Stimulated activated CD4-positive, alpha-beta T cell treated with anti-CD3 and anti-CD28 coated beads, Interleukin-4, amount 100 ng/mL, for 1 hour (primary cell): ENCODE results near the gene MAPT.
"Not testable (repeated sequence)": the region's sequence is repeated elsewhere in the genome, so short reads cannot be mapped to it uniquely, and the experiment has no call there.

Source experiments
- DNase-seq: peaks from one replicate; pipeline ENCODE4 v3.0.0-alpha.2; 2020

Gene MAPT

GRCh38 chr17:45931677-45932076 lies 37.3 kb downstream of the MAPT start:
- no peak for DNase-seq

GRCh38 chr17:45934044-45934979 lies 40.0 kb downstream of the MAPT start:
- no peak for DNase-seq

GRCh38 chr17:45935197-45935709 lies 40.9 kb downstream of the MAPT start:
- DNase-seq = no peak

GRCh38 chr17:45935710-45936509 lies 41.6 kb downstream of the MAPT start:
- no peak for DNase-seq

- DNase-seq = no peak
Observed at GRCh38 chr17:45936610-45937009, 42.3 kb downstream of the MAPT start.

- DNase-seq = not testable (repeated sequence)
Observed at GRCh38 chr17:45937186-45937585, 42.8 kb downstream of the MAPT start.

GRCh38 chr17:45939395-45939794 lies 45.0 kb downstream of the MAPT start:
- no peak for DNase-seq

- no peak for DNase-seq
Observed at GRCh38 chr17:45940293-45940692, 45.9 kb downstream of the MAPT start.

- no peak for DNase-seq
Observed at GRCh38 chr17:45940826-45941225, 46.5 kb downstream of the MAPT start.

GRCh38 chr17:45941395-45941794 lies 47.0 kb downstream of the MAPT start:
- DNase-seq = no peak

GRCh38 chr17:45942284-45942683 lies 47.9 kb downstream of the MAPT start:
- DNase-seq = no peak

GRCh38 chr17:45946841-45947256 lies 52.5 kb downstream of the MAPT start:
- DNase-seq = no peak

- no peak for DNase-seq
Observed at GRCh38 chr17:45948498-45948880, 54.1 kb downstream of the MAPT start.

GRCh38 chr17:45948881-45949624 lies 54.7 kb downstream of the MAPT start:
- peak; percentile 74 for DNase-seq

- DNase-seq = no peak
Observed at GRCh38 chr17:45949755-45950320, 55.5 kb downstream of the MAPT start.

- no peak for DNase-seq
Observed at GRCh38 chr17:45950888-45951287, 56.5 kb downstream of the MAPT start.

- DNase-seq = no peak
Observed at GRCh38 chr17:45951403-45951802, 57.0 kb downstream of the MAPT start.

GRCh38 chr17:45951941-45952340 lies 57.6 kb downstream of the MAPT start:
- no peak for DNase-seq

GRCh38 chr17:45952814-45953320 lies 58.5 kb downstream of the MAPT start:
- DNase-seq = no peak

GRCh38 chr17:45953561-45953960 lies 59.2 kb downstream of the MAPT start:
- no peak for DNase-seq

GRCh38 chr17:45954914-45955313 lies 60.6 kb downstream of the MAPT start:
- DNase-seq = no peak

GRCh38 chr17:45955326-45955725 lies 61.0 kb downstream of the MAPT start:
- DNase-seq = no peak
